ENCODE results near the gene GPRIN1.

DNA sequence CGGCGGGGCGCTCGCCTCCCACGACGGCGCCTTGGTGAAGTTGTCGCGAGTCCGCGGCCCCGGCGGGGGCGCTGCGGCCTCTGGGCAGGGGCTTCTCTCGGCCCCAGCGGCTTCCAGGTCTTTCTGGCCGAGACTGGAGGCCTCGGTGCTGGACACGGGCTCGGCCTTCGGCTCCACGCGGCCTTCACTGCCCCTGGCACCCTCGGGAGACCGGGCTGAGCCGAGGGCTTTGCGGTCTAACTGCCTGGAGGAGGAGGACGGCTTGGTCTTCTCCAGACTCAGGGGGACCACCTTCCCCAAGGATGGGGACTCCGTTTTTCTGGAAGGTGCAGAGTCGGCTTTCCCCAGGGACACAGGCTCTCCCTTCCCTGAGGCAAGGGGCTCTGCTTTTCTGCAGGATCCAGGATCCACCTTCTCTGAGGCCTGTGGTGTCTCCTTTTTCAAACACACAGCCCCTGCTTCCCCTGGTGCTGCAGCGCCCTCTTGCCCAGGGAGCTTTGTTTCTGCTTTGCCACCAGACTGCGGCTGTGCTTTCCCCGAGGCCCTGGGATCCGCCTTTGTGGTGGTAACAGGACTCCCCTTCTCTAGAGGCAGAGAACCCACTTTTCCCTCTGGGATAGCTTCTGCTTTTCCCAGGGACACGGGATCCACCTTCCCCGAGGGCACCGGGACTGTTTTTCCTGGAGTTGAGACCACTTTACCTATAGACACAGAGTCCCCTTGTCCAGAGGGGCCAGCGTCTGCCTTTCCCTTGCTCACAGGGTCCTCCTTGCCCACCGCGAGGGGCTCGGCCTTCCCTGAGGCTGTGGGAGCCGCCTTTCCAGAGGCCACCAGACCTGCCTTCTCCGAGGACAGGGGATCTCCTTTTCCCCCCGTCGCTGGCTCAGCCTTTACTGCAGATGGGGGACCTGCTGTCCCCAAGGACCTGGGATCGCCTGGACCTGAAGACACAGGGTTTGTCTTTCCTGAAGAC is 12.3 kb downstream of the GPRIN1 start:
- TF ChIP-seq, protein P1, sequence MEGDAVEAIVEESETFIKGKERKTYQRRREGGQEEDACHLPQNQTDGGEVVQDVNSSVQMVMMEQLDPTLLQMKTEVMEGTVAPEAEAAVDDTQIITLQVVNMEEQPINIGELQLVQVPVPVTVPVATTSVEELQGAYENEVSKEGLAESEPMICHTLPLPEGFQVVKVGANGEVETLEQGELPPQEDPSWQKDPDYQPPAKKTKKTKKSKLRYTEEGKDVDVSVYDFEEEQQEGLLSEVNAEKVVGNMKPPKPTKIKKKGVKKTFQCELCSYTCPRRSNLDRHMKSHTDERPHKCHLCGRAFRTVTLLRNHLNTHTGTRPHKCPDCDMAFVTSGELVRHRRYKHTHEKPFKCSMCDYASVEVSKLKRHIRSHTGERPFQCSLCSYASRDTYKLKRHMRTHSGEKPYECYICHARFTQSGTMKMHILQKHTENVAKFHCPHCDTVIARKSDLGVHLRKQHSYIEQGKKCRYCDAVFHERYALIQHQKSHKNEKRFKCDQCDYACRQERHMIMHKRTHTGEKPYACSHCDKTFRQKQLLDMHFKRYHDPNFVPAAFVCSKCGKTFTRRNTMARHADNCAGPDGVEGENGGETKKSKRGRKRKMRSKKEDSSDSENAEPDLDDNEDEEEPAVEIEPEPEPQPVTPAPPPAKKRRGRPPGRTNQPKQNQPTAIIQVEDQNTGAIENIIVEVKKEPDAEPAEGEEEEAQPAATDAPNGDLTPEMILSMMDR (IDR thresholded peaks at IDR 0.05), result no peak
- TF ChIP-seq EZH2 (IDR thresholded peaks at IDR 0.05; ENCODE audit: borderline replicate concordance, insufficient read depth, low read depth, low read length, poor library complexity, severe bottlenecking), result no peak

Data from B cell (primary cell).